Left lobe of liver (tissue), 2 donors: ENCODE results near the gene OVOL1. TPM values are rescaled to one million over a fixed set of nuclear protein-coding genes. Genes with fewer than 3 reads are reported as not detected.
A peak's percentile ranks its signal among the peaks of the same experiment; 100 is the strongest.

Experiments
- ATAC-seq: fragments of 200-7000 bp; cut with Tn5 transposase; one replicate; pipeline ENCODE4 v1.9.1; 2020; ENCODE audit warnings: mild to moderate bottlenecking, moderate library complexity
- DNase-seq: peaks from one replicate; pipeline ENCODE4 v3.0.0-alpha.2; 2020; ENCODE audit warnings: low spot score
- total RNA-seq: library from RNA; stranded (reverse); gene quantifications from one replicate; pipeline ENCODE4 v1.2.1, GENCODE V29; 2021
- donor health status: DM: no; HTN: no; CAD: no; lungs with moderate emphysema.
- donor health status: DM: no; HTN: yes; CAD: no.

OVOL1 gene
- total RNA-seq, 1 donor from 2014 or later: 0.23 TPM

DNA sequence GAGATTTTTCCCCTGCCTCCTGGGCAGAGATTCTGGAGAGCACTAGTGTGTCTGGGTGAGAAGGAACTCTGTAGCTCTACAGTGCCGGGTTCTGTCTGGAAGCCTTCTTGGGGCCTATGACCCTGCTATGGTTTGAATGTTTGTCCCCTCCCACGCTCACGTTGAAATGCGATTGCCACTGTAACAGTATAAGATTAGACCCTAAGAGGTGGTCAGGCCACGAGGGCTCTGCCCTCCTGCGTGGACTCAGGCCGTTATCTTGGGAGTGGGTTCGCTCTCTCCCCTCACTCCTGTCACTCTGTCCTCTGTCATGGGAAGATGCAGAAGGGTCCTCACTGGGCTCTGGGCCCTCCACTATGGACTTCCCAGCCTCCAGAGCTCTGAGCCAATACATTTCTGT lies 9.6 kb upstream of the OVOL1 start:
- DNase-seq: peak; percentile 42
- no peak for ATAC-seq

DNA sequence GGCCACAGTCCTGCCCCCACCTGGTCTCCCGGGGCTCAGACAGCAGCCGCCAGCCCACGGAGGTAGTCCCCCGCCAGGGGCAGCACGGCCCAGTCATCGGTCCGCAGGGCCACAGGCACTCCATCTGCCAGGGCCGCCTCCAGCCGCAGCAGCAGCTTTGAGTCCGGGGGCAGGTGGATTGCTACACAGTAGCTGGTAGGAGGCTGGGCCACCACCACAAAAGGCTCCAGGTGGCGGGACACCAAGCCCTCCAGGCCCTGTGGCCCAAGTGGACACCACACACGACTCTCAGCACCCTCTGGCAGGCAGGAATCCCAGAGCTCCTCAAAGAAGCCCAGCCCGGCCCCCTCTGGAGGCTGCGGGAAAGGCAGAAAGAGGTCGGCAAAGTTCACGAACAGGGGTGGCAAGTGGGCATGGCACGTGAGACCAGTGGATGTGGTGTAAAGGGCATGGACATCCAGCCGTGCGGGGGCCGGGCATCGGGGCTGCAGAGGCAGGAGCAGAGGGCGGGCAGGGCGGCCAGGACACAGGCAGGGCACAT lies 9.0 kb upstream of the OVOL1 start:
- DNase-seq (peak; percentile 69), ATAC-seq (peak; percentile 6)

DNA sequence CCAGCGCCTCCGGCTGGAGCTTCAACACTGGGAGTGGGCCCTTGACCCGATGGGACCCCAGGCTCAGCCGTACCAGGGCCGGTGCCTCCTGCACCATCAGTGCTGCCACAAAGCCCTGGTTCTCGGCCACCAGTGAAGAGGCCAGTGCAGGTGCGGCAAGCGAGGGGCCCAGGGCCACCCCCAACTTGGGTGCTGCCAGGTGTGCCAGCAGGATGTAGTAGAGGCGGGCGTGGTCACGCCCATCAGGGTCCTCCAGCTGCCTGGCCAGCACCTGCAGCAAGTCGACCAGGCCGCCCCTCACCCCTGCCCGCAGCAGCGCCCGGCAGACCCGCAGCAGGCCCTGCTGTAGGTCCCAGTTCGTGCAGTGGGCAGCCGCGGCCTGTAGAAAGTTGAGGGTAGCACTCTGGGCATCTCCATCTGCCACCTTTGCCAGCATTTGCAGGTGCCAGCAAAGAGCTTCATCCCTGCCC lies 8.4 kb upstream of the OVOL1 start:
- ATAC-seq (no peak), DNase-seq (no peak)

DNA sequence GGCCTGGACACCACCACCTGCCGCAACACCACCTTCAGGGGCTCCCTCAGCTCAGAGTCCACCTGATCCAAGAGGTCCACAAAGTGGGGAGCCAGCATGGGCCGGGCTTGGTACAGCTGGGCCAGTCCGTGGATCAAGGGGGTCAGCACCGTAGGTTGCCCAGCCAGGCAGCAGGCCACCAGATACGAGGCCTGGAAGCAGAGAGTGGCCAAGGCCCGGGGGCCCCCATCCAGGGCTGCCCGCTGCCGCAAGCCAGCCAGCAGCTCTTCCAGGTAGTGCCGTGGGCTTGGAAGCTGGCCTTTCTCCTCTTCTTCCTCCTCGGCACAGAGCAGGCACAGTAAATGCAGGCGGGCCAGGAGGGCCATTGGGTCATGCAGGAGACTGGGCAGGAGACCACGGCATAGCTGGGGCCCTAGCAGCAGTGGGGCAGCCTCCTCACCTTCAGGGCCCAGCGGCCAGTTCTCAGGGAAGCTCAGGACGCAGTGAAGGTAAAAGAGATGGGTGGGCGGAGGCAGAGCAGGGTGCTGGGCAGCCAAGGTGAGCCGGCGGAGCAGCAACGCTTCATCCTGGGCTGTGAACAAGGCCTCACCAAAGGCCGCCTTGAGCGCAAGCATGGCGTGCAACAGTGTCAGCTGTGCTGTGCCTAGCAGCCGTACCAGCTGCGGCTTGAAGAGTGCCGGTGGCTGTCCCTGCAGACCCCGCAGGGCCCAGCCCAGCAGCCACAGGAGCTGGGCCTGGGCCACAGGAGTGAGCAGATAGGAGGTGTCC lies 7.8 kb upstream of the OVOL1 start:
- peak; percentile 50 for DNase-seq
- no peak for ATAC-seq

DNA sequence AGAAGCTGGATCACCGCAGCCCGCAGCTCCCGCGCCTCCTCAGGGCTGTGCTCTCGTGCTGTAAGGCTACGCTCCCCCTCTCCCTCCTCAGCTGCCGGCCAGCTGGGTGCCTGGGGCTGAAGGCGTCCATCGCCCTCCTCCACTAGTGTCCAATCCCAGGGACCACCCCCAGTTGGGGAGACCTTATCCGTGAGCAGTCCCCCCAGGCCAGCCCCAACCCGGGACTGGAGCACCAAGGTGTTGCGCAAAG lies 7.3 kb upstream of the OVOL1 start:
- ATAC-seq (no peak), DNase-seq (no peak)

DNA sequence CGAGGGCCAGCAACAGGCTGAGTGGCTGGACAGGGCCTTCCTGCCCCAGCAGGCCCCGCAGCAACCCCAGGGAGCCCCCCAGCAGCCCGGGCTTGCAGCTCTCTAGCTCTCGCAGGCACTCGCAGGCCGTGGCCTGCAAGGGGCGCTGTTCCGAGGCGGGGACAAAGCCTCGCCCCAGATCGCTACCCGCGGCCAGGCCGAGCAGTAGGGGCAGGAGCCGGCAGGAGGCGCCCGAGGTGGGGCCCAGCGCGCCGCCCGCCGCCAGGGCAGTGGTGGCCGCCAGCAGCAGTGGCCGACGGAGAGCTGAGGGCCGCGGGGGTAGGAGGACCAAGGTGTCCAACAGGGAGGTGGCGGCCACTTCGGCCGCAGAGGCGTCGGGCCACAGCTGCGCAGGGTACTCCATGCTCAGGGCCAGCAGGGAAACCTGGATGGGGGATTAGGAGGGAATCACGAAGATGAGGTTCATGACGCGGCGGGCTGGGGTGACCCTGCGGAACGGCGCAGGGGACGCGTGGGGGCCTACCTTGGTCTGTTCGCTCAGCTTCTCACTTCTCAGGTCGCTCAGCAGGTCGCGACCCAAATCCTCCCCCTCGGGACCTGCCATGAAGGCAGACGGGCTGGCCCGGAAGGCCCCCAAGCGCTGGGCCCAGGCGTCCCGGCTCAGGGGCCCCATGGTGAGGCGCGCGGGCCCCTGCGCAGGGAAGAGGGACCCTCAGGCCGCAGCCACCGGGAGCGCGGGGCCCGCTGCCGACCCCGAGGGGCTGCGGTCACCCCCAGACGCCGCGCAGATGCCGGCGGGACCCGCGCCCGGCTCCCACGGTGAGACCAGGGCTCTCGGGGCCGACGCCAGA lies 6.7 kb upstream of the OVOL1 start:
- ATAC-seq (peak; percentile 76), DNase-seq (peak; percentile 81)

DNA sequence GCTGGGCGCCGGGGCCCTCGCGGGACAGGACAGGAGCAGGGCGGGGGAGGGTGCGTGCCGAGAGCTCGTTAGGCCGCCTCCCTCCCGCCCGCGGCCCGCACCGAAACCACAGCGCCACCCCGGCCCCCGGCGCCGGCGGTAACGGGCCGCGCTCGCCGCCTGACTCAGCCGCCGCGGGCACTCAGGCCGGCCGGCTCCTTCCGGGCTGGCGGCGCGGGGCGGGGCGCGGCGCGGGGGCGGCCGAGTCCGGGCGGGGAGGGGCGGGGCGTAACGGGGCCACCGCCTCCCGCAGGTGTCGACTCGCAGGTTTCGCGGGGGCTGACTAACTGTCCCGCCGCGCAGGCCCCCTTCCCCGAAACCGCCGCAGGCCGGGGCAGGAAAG lies 6.1 kb upstream of the OVOL1 start, which contains the start of gene AP5B1:
Gene AP5B1 (minus strand): TSS at position 207 of the 382 bp plus-strand sequence. CDS start 385 bp downstream, outside the sequence.
- ATAC-seq: peak; percentile 79
- peak; percentile 83 for DNase-seq

DNA sequence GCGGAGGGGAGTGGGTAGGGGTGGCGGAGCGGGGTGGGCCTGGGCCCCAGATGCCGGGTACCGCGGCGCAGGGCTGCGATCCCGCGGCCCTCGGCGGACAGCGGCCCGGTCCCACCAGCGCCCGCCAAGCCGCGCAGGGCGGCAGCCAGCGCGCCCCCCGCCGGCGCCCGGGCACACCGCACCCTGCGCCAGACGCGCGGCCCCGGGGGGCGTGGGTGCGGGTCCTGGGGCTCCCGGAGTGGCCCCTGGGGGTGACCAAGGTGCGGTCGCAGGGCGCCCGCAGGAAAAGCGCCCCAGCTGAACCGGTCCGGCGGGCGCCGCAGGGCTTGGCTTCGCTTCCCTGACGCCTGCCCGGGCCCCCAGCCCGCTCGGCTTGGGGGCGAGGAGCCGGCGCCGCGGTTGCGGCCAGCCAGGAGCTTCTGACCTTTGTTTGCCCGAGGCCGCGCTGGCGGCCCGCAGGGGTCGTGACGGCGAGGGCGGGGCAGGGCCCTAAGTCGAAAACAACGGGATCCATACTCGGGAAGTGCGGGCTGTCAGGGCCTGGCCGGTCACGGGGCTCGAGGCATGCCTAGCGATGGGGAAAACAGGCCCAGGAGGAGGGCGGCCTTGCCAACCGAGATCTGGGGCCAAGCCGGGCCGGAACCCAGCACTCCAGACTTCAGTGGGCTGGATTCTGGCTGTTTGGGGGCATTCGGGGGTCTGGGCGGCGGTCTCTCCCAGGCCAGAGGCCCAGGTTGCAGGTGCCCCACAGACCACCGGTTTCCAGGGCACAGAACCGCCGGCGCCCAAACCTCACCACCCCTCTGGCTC lies 5.5 kb upstream of the OVOL1 start:
- DNase-seq (no peak), ATAC-seq (peak; percentile 48)

DNA sequence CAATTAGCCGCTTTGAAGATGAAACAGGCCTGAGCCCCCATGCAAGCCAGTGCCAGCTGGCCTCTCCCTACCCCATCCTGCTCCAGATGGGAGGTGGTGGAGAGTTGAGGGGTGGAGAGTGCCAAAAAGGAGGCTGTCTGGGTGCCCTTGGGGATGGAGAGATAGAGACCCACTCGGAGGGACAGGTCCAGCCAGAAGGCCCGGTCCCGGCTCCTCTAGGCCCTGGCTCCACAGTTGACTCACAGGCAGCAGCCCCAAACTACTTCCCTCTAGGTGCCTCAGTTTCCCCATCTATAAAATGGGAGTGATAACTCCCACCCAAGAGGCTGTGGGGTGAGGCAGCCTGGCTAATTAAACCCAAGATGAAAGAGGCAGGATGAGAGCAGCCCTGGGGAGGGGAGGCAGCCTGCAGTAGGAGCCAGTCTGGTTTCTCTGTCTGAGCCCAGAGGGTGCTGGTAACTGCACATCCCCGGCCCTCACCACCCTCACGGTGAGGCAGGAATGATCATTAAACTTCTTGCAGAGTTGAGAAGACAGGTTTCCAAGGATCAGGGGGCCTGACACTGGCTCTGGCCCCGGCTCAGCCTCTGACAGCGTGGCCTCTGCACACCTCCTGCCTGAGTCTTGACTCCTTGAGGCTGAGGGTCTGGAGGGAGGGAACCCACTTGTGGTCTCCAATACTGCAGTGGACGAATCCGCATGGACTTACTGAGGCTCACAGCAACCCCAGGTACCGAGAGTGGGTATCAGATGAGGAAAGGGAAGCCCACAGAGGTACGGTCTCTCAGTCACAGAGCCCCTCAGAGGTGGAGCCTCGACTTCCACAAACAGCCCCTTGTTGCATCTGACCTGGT lies 4.7 kb upstream of the OVOL1 start:
- no peak for ATAC-seq
- no peak for DNase-seq

DNA sequence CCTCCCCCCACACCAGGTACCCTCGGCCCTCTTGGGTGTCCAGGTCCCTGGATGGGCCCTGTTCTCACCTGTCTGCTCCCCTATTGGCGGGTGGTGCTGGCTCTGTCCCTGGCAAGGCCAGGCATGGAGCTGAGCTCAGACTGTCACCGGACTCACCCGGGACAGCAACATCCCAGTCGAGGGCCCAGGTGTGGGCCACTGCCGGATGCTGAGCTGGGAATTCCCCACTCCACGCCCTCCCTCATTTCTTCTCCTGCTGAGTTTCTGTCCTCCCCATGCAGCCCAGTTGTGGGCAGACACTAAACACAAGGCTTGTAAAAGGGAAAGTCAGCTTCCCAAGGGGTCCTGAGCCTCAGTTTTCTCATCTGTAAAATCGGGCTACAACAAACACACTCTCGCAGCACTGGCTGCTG lies 4.0 kb upstream of the OVOL1 start:
- no peak for ATAC-seq
- DNase-seq: no peak

DNA sequence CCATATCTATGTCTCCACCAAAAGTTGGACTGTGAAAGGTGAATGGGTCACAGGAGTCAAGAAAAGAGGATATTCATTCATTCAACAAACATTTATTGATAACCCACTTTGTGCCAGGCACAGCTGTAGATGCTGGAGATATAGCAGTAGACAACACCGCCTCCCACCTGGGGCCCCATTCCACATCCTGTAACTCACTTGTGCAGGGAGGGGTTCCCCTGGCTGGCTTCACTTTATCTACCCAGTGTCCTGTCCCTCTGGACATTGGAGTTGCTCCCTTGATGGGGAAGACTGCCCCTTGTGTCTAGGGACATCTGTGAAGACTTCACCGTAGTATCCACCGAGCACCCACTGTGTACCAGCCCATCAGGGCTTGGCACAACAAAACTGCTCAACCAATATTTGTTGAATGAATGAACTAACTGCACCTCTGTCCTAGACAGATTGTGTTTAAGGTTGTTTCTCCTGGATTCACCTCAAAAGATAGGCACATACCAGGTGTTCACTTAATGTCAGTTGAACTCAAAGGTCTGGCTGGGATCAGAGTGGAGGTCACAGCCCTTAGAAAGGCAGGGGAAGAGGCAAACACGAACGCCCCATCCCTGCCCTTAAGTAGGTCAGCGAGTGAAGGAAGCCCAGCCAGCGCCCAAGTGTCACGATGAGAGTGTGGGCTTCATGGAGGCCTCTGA lies 1.4 kb upstream of the OVOL1 start:
- ATAC-seq (no peak), DNase-seq (no peak)

DNA sequence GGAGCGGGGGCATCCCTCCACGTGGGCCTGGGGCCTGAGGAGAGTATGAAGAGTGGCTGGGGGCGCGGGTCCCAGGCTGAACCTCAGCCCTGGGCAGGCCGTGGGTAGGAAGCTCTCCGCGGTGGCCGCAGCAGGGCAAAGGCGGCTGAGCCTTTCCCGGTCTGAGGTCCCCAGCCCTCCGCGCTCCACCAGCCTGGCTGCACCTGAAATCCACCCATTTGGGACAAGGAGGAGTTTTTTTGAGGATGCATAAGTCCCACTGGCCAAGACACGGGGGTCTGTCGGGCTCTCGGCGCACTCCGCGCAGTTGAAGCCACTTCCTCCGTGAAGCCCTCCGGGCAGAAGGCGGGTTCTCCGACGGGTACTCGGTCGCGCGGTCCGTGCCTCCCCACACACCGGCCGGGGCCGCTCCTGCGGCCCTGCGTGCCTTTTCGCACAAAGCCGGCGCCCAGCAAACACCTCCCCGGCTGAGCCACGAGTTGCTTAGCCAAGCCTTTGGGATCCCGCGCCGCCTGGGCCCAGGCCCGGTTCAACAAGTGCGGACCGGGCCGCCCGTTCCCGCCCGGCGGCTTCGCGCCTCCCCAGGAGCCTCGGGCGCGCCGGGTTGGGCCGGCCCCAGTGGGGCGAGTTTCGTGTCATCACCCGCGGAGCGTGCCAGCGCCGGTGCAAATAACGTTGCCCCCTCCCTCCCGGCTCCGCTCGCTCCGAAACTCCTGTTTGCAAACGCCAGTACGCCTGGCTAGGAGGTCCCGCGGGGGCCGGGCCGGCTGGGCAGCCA lies 666 bp upstream of the OVOL1 start:
- DNase-seq (no peak), ATAC-seq (peak; percentile 29)

DNA sequence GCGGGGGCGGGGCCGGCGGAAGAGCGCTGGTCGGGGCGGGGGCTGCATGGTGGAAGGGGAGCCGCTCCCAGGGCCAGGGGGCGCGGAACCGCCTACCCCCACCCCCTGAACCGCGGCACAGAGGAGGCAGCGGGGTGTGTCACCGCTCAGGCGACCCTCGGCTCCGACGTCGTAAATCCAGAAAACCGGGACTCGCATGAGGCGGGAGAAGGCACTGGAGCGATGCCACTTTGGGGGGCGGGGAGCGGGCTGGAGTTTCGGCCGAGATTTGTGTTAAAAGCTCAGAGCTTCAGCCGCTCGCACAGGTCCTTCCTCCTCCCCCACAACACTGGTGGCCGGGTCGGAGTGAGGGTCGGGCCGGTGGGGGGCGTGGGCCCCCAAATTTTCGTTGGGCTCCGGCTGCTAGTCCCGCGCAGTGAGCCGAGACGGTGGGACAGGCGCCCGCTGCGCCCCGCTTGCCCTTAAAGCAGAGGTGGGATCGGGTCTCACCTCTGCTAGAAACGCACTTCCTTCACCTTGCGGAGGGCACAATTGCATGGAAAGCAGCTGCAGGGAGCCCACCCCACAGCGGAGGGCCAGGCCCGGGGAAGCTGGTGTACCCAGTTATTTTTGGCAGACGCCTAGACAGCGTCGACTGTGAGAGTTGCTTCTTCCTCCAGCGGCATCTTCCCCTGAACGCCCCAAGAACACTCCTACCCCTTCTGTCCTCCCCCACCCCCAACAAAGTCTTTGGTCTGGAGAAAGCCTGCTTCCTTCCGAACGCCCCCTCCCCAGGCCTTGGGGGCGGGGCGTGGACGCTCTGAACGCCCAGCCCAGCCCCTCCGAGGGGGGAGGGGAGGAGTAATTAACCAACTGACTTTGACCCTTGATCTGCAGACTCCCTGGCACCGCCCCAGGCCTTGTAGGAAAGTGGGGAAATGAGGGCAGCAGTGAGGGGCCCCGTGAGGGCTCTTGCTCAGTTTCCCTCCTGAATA lies 1.1 kb downstream of the OVOL1 start:
- ATAC-seq: peak; percentile 8
- DNase-seq: no peak

DNA sequence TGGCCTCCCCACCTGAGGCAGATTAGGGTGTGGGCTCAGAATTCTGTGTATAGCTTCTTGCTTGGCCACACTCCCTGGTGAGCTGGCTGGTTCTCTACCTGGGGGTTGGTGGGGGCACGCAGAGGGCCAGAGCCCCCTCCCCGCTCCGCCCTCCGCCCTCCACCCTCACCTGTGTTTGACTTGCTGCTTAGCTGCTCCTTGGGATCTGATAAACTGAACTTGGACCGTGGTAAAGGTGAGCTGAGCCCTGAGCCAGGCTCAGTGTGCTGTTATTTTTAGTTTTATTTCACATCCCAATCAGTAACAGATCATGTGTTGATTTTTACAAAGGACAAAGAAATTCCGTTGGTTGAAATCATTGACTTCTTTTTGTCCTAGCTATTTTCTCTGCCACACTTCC lies 2.0 kb downstream of the OVOL1 start:
- no peak for ATAC-seq
- no peak for DNase-seq

DNA sequence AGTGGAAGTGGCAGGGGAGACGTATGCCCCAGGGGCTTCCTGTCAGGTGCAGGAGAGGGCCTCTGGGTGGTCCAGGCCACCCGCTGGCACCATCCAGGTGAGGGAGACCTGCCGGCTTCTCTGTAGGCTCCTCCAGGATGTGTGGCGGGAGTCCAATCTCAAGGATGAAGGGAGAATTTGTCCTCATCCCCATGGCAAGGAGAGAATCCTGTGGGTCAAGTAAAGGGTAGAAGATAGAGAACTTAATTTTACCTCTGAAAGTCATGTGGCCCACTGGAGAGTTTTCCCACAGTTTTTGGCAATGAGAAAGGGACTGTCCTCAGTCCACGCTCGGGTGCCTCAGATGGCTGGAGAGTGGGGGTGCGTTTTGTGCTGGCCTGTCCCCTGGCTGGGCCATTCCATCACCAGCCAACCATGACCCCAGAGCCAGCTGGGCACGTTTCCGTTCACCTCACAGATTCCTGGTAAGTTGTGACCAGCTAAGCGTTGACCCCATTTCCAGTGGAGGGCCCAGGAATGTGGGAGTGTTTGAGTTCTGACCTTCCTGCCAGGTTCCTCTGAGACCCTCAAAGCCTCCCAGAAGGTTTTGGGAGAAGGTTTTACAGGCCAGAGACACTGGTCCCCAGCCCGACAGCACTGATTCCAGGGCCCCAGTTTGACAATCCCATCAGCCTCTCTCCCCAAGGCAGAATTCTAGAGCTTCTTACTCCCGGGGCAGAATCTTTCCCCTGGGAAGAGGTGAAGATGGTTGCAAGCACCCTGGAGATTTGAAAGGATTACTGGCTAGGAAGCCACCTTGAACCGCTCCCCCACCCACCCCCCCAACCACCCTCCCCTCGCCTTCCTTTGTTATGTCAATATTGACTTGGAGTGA lies 2.6 kb downstream of the OVOL1 start:
- ATAC-seq (no peak), DNase-seq (no peak)

DNA sequence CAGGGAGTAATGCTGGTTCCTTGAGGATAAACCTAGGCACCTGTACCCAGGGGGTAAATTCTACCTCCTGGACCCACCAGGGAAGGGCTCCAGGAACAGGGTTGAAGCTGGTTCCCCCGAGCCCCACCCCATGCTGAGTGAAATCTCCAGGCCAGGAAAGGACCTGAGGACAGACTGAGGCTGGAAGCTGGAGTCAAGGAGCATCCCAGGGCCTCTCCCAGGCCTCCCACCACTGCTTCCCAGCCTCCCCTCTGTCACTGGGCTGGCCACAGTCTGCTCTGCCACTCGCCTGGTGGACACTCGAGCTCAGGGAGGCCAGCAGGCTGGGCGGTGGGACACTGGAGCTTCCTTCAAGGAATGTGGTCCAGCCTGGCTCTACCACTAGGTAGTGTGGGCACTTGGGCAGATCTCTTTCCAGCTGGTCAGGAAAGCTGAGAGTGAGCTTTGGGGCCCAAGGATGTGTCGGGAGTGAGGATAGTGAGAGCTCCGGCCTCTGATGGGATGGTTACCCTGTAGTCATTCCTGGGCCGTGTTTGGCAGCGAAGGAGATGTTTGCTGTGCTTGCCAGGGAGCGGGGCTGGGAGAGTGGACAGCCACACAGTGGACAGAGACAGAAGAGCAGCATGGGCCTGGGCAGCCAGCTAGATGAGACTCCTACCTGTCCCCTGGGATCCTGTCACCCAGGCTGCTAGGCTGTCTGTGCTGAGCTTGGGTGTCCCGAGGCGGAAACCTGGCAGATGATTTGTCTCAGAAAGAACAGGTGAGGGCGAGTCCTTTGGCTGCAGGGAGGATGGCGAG lies 3.4 kb downstream of the OVOL1 start:
- no peak for DNase-seq
- ATAC-seq: no peak
